ENCODE results near the gene ST8SIA5.

Gene ST8SIA5

DNA sequence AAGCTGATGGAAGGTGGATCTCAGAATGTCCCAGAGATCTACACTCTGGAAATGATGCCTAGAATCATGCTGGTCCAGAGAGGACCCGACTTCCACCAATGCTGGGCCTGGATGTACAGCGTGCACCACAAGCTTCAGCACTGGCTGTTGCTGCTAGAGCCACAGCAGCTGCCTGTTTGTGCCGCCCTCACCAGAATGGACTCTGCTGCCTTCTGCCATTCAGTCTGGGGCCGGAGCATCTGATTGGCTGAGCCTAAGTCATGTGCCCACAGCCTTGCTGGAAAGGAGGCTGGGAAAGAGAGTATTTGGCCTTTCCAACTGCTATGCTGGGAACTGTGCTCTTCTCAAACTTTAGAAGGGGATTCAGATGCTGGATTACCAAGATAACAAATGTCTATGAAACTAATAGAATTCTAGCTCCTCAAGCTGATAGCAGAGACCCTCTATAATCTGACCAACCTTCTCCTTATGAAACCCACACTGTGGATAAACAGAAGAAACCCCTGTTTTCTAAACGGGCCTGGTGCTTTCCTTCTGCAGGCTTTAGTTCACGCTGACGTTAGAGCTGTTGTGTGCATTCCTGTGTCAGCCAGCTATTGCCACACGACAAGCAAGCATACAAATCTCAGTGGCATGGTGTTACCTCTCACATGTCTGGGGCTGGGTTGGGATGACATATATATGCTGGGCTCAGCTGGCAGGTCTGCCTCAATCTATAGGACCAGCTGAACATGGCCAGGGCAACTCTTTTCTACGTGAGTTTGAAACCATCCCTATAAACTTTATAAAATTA, 95.7 kb downstream of the ST8SIA5 start:
- DNase-seq = no peak

DNA sequence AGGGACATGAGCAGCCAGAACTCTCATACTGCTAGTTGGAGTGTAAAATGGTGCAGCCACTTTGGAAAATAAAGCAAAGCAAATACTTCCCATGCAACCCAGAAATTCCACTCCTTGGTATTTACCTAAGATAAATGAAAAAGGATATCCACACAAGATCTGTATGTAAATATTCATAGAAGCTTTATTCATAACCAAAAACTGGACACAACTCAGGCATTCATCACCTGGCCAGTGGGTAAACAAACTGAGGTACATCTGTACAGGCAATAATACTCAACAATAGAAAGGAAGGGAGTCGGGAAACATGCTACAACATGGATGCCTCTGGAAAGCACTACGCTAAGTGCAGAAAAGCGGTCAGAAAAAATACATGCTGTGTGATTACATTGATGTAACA, 97.4 kb downstream of the ST8SIA5 start:
- DNase-seq = no peak

- no peak for DNase-seq
Observed at GRCh38 chr18:46657115-46657955, 99.5 kb downstream of the ST8SIA5 start, which contains the start of gene LOXHD1. Gene LOXHD1, minus strand, starts transcription at chr18:46657220. Its CDS starts 187 bp downstream, at chr18:46657033.

GRCh38 chr18:46656326-46657114, 100.3 kb downstream of the ST8SIA5 start:
- no peak for DNase-seq

DNA sequence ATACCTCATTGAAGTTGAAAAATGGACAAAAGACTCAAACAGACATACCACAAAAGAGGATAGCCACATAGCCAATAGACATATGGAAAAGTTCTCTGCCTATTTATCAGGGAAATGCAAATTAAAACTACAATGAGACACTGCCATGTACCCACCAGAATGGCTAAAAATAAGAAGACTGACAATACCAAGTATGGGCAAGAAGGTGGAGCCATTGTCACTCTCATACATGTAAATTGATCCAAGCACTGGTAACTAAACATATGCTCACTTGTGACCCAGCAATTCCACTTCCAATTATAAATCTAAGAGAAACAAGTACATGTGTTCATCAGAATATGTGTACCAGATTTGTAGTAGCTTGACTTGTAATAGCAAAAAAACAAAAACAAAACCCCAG, 104.5 kb downstream of the ST8SIA5 start:
- DNase-seq = no peak

DNA sequence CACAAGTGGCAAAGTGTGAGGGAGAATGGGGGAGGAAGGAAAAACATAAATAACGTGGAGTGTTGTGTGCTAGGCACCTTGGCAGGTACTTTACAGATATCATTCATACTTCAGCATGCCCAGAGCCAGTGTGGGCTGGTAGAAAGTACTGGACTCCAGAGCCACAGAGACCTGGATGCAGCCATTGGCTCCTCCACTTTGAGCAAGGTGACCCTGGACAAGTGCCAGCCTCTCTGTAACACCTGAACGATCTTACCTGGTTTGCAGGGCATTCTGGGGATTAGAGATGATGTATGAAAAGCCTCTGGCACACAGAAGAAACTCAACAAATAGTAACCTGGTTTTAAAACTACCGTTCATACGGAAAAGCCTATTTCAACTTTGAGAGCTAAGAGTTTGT, 106.2 kb downstream of the ST8SIA5 start:
- no peak for DNase-seq

DNA sequence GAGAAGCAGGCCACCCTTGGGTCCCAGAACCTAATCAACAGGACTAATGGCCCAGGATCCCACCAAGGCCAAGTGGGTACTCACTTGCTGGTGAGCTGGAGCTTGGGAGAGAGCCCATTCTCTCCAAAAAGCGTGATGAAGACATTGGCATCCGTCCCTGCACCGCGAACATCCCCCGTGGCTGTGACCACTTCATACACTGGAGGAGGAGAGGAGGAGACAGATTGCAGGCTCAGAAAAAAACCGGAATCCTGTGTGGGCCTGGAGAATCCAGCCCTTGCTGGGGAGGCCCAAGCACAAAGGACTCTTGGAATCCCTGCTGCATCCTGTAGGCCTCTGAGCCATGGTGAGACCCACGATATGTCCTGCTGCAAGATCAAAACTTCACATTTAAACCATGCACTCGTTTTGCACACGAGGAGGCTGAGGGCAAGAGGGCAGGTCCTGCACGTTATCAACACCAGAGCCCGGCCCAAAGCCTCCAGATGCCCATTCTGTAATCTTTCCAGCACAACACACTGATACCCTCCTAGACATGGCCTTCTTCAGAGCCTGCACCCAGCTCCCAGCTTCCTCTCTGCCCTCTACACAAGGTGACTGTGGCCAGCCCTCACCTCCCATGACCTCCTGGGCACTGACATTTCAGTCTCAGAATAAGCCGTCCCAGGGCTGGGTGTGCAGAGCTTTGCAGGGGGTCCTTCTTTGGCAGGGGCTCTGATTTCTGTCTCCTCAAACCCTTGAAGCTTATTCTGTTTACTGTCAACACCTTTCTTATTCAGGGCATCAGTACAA, 107.6 kb downstream of the ST8SIA5 start:
- no peak for DNase-seq

DNA sequence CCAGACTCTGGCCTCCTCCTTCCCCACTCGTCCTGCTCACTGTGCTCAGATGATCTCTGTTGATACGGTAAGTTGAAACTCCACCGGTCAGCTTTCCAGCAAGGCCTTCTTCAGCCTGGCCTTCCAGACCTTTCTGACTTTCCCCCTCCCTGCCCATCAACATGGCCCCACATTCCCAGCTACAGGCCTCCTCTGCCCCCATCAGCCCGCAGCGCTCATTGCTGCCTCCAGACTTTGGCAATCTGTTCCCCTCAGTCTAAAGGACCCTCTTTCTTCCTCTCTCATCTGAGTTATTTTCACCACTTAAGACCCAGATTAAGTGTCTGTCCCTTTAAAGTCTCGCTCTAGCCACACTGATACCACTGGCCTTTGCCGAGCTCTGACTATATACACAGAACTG, 110.4 kb downstream of the ST8SIA5 start:
- DNase-seq = no peak

GRCh38 chr18:46642561-46642960, 114.3 kb downstream of the ST8SIA5 start:
- DNase-seq = no peak

DNA sequence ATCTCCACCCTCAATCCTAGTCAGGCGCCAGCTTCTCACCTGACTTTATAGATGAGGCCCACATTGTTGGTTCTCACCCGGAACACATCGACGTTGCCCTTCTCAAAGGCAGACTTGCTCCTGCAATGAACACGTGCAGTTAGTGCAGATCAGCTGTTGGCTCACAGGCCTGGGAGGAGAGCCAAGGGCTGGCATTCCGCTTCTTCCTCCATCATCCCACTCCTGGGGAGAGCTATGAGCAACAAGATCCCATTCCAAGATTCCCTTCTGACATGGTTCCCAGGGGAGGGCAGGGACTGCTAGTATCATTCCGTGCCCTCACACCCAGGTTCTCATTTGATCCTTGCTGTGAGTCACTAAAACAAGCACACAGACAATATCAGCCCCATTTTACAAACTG, 114.9 kb downstream of the ST8SIA5 start:
- DNase-seq = no peak

DNA sequence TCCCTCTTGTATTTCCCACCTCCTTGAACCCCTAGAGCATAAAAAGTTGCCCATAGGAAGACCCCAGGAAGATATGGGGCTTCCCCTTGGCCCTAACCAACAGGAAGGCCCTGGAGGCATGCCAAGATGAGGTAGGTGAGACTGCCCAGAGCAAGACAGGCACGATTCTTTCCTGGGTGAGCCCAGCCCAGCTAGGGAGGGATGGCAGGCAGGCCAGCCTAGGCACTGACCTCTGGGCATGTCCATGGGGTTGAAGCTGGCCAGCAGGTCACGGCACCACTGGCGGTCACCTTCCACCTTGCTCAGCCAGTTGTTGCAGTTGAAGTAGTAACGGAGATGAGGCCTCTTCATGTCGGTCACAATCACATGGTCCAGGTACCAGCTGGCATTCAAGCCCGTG, 117.5 kb downstream of the ST8SIA5 start:
- DNase-seq = no peak

- DNase-seq = no peak
Observed at GRCh38 chr18:46636040-46636630, 120.7 kb downstream of the ST8SIA5 start.

DNA sequence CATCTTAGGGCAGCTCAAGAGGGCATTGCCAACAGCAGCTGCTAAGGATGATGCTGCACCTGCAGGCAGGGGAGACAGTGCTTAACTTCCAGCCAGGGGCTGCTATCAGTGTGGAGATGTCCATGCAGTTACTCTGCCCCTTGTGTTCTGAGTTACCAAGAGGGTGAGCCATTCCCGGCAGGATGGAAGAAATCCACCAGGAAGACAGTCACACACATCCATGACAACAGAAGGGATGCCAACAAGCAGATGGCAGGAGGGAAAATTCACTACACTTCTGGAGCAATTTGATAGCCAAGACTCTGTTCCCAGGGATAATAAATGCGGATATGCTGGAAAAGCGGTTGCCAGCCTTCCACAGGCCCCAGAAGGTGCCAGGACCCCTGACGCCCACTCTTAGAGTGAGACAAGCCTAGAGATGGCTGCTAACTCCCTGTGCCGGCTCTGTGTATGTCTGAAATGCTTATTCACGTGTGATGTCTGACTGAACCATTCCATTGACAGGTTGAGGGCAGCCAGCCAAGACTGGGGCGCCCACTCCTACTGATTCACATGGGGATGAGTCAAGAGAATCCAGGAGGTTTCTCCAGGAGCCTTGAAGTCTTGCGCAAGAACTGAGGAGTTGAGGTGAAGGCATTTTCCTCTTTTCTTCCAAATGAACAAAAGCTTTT, 124.3 kb downstream of the ST8SIA5 start:
- no peak for DNase-seq

DNA sequence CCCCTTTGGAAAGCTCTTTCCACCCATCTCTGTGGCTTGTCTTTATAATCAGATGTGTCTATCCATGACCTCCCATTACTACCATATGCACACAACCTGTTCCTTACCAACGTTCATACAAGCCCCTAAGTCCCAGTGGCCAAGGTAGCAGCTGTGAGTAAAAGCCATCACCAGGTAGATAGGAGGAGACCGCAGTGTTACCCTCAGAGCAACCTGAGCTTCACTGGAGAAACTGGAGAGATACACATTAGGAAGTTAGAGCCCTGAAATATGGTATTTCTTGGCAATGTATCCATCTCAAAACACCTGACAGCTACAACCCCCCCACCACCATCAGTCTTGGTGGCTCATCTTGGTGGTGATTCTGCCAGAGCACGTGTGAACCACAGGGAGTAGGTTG, 125.9 kb downstream of the ST8SIA5 start:
- no peak for DNase-seq

- DNase-seq = peak; percentile 7
Observed at GRCh38 chr18:46630160-46630559, 126.7 kb downstream of the ST8SIA5 start.

- DNase-seq = no peak
Observed at GRCh38 chr18:46629361-46629760, 127.5 kb downstream of the ST8SIA5 start.

DNA sequence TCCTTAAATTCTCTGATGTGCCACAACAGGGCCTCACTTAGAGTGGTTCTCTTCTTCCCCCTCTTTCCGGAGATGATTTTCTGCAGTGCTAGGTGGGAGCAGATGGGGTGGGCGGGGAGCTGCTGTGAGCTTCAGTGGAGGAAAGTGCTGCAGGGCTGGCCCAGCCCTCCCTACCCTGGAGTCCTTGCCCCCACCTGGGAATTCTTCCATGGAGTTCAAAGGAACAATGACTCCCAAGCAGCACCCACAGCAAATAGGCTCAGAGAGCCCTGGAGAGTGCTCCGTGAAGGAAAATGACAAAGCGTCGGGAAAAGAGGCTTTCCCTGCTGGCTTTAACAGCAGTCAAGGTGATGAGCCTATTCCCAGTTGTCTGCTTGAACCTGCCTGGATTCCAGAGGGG, 128.6 kb downstream of the ST8SIA5 start:
- no peak for DNase-seq

- DNase-seq = no peak
Observed at GRCh38 chr18:46627136-46627535, 129.7 kb downstream of the ST8SIA5 start.

DNA sequence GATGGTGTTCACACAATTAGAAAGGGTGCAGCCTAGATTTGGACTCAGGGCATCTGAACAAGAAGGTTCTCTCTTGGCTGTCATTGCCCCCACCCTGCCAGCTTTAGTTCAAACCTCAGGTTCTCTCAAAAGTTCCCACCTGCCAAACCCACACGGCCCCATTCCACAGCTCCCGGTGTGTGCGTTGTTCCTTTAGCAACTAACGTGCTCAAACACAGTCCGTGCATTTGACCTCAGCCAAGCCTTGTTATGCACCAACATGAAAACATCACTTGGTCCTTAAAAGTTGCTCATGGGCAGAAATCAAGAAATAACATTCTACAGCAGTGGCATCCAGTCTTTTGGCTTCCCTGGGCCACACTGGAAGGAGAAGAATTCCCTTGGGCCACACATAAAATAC, 131.8 kb downstream of the ST8SIA5 start:
- no peak for DNase-seq

- DNase-seq = no peak
Observed at GRCh38 chr18:46624127-46624526, 132.7 kb downstream of the ST8SIA5 start.

DNA sequence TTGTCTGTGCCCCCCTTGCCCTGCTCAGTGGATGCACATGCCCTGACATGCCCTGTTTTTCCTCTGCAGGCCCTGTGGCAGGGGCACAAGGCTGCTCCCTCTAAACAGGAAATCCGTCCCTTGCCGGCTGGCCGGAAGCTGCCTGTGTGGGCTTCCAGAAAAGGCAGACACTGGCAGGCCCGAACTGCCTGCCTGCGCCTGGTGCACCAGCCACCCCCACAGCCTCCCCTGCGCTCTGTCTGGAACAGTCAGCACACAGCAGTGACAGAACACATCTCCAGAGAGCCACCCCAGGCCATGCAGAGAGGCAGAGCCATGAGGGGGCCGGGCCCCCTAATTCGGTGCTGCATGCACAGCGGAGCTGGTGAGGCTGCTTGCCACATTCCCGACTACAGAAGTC, 133.3 kb downstream of the ST8SIA5 start:
- peak; percentile 26 for DNase-seq

All from RPMI8226 (cell line).